GM12865 (cell line): ENCODE data around the gene TRAPPC8.
"Not testable (repeated sequence)": the region's sequence is repeated elsewhere in the genome, so short reads cannot be mapped to it uniquely, and the experiment has no call there.

Experiments used
- DNase-seq: peaks from one replicate; pipeline ENCODE4 v3.0.0; 2010; ENCODE audit warnings: low read depth
- H3K4me3 ChIP-seq: 2 replicates; pipeline ENCODE4 v1.5.1; 2011; ENCODE audit warnings: mild to moderate bottlenecking, low read depth, low read length, control low read depth
- TF ChIP-seq, protein P1 (sequence below): IDR thresholded peaks from 2 replicates; pipeline ENCODE4 v1.5.1; 2011; ENCODE audit warnings: low read length, control low read depth, low read depth, inconsistent platforms; ENCODE audit not compliant: insufficient read depth; ENCODE audit errors: missing control alignments

TRAPPC8 gene

DNA sequence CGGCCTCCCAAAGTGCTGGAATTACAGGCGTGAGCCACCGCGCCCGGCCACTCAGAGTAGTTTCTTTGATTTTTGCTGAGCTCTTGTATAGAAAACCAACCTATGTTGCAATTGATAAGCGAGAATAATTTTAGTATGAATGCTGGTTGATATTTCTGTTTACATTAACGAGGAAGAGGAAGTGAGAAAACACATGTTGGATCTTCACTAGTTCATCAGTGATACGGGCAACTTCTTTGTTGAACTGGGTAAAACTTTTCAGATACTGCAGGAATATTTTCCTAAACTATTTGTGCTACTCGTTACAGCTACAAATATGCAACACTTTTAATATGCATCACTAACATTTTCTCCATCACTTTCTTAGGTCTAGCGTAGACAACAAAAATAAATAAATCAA, 114.3 kb downstream of the TRAPPC8 start:
- TF ChIP-seq, protein P1, sequence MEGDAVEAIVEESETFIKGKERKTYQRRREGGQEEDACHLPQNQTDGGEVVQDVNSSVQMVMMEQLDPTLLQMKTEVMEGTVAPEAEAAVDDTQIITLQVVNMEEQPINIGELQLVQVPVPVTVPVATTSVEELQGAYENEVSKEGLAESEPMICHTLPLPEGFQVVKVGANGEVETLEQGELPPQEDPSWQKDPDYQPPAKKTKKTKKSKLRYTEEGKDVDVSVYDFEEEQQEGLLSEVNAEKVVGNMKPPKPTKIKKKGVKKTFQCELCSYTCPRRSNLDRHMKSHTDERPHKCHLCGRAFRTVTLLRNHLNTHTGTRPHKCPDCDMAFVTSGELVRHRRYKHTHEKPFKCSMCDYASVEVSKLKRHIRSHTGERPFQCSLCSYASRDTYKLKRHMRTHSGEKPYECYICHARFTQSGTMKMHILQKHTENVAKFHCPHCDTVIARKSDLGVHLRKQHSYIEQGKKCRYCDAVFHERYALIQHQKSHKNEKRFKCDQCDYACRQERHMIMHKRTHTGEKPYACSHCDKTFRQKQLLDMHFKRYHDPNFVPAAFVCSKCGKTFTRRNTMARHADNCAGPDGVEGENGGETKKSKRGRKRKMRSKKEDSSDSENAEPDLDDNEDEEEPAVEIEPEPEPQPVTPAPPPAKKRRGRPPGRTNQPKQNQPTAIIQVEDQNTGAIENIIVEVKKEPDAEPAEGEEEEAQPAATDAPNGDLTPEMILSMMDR = no peak
- no peak for DNase-seq
- no peak overlapping the region for H3K4me3 ChIP-seq

DNA sequence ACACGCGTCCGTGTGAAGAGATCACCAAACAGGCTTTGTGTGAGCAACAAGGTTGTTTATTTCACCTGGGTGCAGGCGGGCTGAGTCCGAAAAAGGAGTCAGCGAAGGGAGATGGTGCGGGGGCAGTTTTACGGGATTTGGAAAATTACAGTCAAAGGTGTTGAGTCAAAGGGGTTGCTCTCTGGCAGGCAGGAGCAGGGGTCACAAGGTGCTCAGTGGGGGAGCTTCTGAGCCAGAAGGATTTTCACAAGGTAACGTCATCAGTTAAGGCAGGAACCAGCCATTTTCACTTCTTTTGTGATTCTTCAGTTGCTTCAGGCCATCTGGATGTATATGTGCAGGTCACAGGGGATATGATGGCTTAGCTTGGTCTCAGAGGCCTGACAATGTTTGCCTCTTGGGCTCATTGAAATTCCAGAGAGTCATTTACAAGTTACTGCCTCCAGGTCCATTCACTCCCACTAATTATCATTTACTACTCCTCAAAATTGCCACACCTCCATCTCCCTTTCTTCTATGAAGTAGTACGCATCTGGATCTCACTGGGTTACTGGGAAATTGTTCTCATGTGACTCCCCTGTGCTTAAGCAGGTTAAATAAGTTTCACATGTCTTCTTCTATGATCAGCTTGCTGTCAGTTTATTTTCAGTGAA, 116.1 kb downstream of the TRAPPC8 start:
- not testable (repeated sequence) for DNase-seq, H3K4me3 ChIP-seq

DNA sequence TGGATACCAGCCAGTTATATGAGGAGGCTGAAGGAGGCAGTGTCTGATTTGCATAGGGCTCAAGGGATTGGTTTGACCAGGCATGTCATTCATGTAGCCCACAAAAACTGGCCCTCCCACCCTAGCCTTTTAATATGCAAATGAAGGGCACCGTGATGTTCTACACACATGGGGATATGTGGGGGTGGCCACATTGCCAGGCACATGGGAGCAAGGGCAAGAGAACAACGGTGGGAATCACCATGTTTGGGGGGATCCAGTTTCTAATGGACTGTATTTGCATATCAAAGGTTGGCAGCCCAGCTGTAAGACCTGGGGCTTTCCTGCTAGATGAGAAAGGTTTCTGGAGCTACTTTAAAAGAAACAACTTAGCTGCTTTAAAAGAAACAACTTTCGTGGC, 117.2 kb downstream of the TRAPPC8 start:
- TF ChIP-seq, protein P1 = no peak
- DNase-seq = peak; percentile 48
- H3K4me3 ChIP-seq = no peak overlapping the region

DNA sequence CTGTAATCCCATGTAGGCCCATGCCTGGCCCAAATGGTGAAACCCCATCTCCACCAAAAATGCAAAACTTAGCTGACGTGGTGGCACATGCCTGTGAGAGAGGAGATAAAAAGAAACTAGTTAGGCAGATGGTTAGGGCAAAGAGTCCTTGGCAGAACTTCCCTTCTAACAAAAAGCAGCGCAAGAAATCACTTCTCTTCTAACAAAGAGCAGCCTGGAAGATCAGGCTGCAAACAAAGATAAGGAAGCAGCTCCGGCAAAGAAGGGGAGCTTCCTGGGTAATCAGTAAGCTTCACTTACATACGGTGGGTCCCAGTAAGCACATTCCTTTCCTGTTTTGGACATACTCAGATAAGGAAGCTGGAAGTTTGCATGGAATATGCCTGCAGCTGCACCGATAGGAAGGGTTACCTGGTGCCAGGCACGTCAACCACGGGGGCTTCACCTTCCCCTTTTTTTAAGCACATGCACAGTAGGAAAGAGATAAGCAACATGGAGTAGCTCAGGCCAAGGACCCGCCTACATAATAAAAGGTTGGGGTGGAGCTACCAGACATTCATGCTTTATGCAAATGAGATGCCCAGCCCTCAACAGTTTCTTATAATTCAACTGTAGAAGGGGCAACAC, 121.3 kb downstream of the TRAPPC8 start:
- DNase-seq = no peak
- TF ChIP-seq, protein P1 = no peak
- H3K4me3 ChIP-seq = no peak overlapping the region

DNA sequence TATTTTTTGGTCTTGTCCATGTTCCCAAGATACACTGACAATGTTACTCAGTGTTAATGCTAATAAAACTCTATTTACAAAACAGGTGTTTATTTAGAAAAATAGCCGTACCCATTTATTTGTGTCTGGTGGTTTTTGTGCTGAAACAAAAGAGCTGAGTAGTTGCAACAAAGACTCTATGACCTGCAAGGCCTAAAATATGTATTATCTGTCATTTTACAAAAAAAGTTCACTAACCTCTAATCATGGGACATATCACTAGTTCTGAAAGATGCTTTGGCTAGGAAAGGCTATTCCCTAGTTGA, 123.1 kb downstream of the TRAPPC8 start:
- H3K4me3 ChIP-seq = no peak overlapping the region
- DNase-seq = no peak
- TF ChIP-seq, protein P1 = no peak

DNA sequence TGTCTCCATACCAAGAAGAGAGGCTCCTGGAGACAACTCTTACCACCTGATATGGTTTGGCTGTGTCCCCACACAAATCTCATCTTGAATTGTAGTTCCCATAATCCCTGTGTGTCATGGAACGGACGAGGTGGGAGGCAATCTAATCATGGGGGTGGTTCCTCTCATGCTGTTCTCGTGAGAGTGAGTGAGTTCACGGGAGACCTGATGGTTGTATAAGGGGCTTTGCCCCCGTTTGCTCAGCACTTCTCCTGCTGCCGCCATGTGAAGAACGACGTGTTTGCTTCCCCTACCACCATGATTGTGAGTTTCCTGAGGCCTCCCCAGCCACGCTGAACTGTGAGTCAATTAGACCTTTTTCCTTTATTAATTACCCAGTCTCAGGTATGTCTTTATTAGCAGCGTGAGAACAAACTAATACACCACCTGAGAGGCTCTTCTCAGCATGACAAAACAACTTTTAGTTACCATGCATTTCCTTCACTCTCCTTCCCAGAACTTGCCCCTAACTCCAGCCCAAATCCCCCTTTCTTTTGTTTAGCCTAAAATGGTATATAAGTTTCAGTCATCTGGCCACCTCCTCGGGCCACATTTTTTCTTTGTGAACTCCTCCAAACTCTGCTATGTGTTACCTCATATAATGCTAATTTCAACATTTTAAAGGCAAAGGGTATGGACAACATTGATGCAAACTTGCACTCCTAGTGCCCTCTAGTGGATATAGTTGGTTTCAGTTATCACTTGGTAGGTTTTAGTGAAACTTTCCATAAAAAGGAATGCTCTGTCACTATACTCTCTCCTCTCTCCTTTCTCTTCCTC, 123.6 kb downstream of the TRAPPC8 start:
- DNase-seq = peak; percentile 64
- no peak overlapping the region for H3K4me3 ChIP-seq
- TF ChIP-seq, protein P1 = peak; percentile 60

DNA sequence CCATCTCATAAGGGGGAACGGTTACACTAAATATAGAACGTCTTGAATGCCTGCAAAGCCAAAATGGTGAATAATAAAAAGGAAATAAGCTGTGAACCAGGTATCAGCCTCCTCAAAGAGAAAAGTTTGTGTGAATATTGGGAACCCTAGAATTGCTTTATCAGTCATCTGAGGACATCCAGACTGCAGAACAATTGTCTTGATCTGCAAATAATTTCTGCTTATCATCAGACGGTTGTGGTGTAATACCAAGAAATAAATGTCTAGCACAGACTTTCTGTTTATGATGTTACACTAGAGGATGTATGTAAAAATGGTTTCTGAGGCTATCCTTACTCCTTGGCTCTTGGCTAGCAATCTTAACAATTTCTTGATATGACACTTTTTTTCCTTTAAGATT, 128.8 kb downstream of the TRAPPC8 start:
- no peak overlapping the region for H3K4me3 ChIP-seq
- no peak for DNase-seq
- TF ChIP-seq, protein P1 = no peak

DNA sequence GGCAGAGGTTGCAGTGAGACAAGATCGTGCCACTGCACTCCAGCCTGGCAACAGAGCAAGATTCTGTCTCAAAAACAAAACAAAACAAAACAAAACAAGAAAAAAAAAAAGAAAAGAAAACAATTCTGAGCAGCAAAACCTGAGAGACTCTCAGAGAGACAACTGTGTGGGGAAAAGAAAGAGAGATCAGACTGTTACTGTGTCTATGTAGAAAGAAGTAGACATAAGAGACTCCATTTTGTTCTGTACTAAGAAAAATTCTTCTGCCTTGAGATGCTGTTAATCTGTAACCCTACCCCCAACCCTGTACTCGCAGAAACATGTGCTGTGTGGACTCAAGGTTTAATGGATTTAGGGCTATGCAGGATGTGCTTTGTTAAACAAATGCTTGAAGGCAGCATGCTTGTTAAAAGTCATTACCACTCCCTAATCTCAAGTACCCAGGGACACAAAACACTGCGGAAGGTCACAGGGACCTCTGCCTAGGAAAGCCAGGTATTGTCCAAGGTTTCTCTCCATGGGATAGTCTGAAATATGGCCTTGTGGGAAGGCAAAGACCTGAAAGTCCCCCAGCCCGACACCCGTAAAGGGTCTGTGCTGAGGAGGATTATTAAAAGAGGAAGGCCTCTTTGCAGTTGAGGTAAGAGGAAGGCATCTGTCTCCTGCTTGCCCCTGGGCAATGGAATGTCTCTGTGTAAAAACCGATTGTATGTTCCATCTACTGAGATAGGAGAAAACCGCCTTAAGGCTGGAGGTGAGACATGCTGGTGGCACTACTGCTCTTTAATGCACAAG, 132.4 kb downstream of the TRAPPC8 start:
- not testable (repeated sequence) for H3K4me3 ChIP-seq, DNase-seq

DNA sequence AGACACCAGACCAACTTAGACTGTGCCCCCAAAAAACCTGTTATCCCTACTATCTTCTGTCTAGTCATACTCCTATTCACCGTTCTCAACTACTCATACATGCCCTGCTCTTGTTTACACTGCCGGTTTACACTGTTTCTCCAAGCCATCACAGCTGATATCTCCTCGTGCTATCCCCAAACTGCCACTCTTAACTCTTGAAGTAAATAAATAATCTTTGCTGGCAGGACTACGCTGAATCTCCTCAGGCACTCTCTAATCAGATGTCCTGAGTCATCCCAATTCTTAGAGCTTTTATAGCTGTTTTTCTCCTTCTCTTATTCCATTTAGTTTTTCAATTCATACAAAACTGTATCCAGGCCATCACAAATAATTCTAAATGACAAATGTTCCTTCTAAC, 133.9 kb downstream of the TRAPPC8 start:
- not testable (repeated sequence) for DNase-seq, H3K4me3 ChIP-seq
